ENCODE measurements around the gene RRP1B. TPM values are rescaled to one million over a fixed set of nuclear protein-coding genes. Genes with fewer than 3 reads are reported as not detected.

The RRP1B gene
- total and polyA plus RNA-seq, 4 donors: 7.3 to 12.6 (median 8.4) TPM

DNA sequence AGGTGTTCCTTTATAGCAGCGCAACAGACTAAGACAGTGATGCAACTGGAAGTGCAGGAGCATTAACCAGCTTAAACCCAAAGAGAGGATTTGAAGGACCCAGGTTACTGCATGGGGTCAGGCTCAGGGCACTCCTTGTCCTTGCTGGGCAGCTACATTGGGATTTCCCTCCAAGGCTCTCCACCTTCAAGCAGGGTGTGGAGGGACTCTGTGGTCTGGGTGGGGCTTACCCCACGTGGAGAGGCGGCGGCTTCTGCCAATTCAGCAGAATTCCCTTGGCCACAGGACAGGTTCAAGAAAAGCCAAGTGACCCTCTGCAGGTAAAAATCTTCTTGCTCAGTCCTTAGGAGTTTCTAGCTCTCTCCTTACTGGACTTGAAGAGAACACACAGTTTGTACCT lies 6.5 kb downstream of the RRP1B start:
- Histone ChIP-seq H3K4me3 (ENCODE audit: low read depth in 1 of 3, low read length in 3 of 3) (no peak overlapping the region), H3K36me3 (ENCODE audit: control insufficient read depth in 4 of 4, insufficient read depth in 3 of 4, low read depth in 1 of 4, low read length in 3 of 4) (peaks cover 0 to 21% (median 7%) of the 10 kb centered on the region in 4 donors), H3K4me1 (ENCODE audit: control insufficient read depth in 4 of 4, insufficient read depth in 4 of 4, low read length in 3 of 4) (peaks cover 3 to 5% (median 4%) of the 10 kb centered on the region in 4 donors), H3K27ac (ENCODE audit: low read depth in 1 of 2, low read length in 2 of 2) (no peak overlapping the region), H3K9ac (ENCODE audit: low read depth in 1 of 2, low read length in 2 of 2) (no peak overlapping the region), H3K27me3 (ENCODE audit: control insufficient read depth in 4 of 4, insufficient read depth in 4 of 4, low read length in 3 of 4) (no peaks in the 10 kb centered on the region), H3K9me3 (ENCODE audit: control insufficient read depth in 4 of 4, low read length in 3 of 4) (no peaks in the 10 kb centered on the region)
- TF ChIP-seq JUND (IDR thresholded peaks at IDR 0.05): no peak
- no peak for DNase-seq (ENCODE audit: low spot score)
- 85% methylated on average over 4 of the region's 4 CpGs for WGBS

DNA sequence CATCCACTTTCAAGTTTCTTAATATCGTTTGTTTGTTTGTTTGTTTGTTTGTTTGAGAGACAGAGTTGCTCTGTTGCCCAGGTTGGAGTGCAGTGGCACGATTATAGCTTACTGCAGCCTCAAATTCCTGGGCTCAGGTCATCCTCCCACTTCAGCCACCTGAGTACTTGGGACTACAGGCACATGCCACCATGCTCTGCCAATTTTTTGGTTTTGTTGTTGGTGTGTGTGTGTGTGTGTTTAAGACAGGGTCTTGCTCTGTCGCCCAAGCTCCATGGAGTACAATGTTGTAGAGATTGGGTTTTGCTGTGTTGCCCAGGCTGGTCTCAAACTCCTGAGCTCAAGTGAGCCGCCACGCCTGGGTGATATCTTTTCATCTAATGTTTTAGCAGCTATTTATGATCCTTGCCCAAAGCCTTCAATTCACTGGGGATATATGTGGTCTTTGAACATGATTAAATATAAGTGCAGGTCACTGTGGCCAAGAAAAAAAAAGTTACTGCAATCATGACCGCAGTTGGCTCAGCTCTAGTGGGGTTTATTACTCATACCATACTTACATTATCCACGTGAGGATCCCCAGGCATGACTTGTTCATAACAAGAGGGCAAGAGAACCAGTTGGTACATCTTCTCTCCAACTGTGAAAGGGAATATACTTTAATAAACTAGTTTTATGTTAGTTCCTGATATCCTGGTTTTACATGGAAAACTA lies 8.0 kb downstream of the RRP1B start:
- Histone ChIP-seq H3K4me3 (ENCODE audit: low read depth in 1 of 3, low read length in 3 of 3) (no peak overlapping the region), H3K9ac (ENCODE audit: low read depth in 1 of 2, low read length in 2 of 2) (no peak overlapping the region), H3K4me1 (ENCODE audit: control insufficient read depth in 4 of 4, insufficient read depth in 4 of 4, low read length in 3 of 4) (peaks cover 0 to 4% (median 0%) of the 10 kb centered on the region in 4 donors), H3K9me3 (ENCODE audit: control insufficient read depth in 4 of 4, low read length in 3 of 4) (no peaks in the 10 kb centered on the region), H3K27me3 (ENCODE audit: control insufficient read depth in 4 of 4, insufficient read depth in 4 of 4, low read length in 3 of 4) (no peaks in the 10 kb centered on the region), H3K36me3 (ENCODE audit: control insufficient read depth in 4 of 4, insufficient read depth in 3 of 4, low read depth in 1 of 4, low read length in 3 of 4) (peaks cover 2 to 21% (median 13%) of the 10 kb centered on the region in 4 donors), H3K27ac (ENCODE audit: low read depth in 1 of 2, low read length in 2 of 2) (no peak overlapping the region)
- no peak for TF ChIP-seq JUND (IDR thresholded peaks at IDR 0.05)
- TF ChIP-seq FOXA1 (IDR thresholded peaks at IDR 0.05): no peak
- TF ChIP-seq GABPA (IDR thresholded peaks at IDR 0.05 in 1 of 2, conservative IDR thresholded peaks at IDR 0.05 in 1 of 2): no peak
- no peak for TF ChIP-seq RAD21 (IDR thresholded peaks at IDR 0.05)
- TF ChIP-seq HNF4A (conservative IDR thresholded peaks at IDR 0.05): no peak
- TF ChIP-seq EGR1 (IDR thresholded peaks at IDR 0.05; ENCODE audit: low read depth in 2 of 2): no peak
- no peak for TF ChIP-seq HNF4G (IDR thresholded peaks at IDR 0.05)
- TF ChIP-seq, protein P1, sequence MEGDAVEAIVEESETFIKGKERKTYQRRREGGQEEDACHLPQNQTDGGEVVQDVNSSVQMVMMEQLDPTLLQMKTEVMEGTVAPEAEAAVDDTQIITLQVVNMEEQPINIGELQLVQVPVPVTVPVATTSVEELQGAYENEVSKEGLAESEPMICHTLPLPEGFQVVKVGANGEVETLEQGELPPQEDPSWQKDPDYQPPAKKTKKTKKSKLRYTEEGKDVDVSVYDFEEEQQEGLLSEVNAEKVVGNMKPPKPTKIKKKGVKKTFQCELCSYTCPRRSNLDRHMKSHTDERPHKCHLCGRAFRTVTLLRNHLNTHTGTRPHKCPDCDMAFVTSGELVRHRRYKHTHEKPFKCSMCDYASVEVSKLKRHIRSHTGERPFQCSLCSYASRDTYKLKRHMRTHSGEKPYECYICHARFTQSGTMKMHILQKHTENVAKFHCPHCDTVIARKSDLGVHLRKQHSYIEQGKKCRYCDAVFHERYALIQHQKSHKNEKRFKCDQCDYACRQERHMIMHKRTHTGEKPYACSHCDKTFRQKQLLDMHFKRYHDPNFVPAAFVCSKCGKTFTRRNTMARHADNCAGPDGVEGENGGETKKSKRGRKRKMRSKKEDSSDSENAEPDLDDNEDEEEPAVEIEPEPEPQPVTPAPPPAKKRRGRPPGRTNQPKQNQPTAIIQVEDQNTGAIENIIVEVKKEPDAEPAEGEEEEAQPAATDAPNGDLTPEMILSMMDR (IDR thresholded peaks at IDR 0.05; ENCODE audit: low read depth, low read length, missing input control): no peak
- TF ChIP-seq, protein P2, sequence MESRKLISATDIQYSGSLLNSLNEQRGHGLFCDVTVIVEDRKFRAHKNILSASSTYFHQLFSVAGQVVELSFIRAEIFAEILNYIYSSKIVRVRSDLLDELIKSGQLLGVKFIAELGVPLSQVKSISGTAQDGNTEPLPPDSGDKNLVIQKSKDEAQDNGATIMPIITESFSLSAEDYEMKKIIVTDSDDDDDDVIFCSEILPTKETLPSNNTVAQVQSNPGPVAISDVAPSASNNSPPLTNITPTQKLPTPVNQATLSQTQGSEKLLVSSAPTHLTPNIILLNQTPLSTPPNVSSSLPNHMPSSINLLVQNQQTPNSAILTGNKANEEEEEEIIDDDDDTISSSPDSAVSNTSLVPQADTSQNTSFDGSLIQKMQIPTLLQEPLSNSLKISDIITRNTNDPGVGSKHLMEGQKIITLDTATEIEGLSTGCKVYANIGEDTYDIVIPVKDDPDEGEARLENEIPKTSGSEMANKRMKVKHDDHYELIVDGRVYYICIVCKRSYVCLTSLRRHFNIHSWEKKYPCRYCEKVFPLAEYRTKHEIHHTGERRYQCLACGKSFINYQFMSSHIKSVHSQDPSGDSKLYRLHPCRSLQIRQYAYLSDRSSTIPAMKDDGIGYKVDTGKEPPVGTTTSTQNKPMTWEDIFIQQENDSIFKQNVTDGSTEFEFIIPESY (IDR thresholded peaks at IDR 0.05): no peak
- no peak for TF ChIP-seq SP1 (IDR thresholded peaks at IDR 0.05)
- TF ChIP-seq NR2F2 (IDR thresholded peaks at IDR 0.05): no peak
- TF ChIP-seq, protein P3, sequence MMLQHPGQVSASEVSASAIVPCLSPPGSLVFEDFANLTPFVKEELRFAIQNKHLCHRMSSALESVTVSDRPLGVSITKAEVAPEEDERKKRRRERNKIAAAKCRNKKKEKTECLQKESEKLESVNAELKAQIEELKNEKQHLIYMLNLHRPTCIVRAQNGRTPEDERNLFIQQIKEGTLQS (IDR thresholded peaks at IDR 0.05): no peak
- no peak for TF ChIP-seq YY1 (IDR thresholded peaks at IDR 0.05)
- no peak for TF ChIP-seq TAF1 (conservative IDR thresholded peaks at IDR 0.05)
- TF ChIP-seq, protein P4, sequence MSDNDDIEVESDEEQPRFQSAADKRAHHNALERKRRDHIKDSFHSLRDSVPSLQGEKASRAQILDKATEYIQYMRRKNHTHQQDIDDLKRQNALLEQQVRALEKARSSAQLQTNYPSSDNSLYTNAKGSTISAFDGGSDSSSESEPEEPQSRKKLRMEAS (IDR thresholded peaks at IDR 0.05): no peak
- TF ChIP-seq, protein P5, sequence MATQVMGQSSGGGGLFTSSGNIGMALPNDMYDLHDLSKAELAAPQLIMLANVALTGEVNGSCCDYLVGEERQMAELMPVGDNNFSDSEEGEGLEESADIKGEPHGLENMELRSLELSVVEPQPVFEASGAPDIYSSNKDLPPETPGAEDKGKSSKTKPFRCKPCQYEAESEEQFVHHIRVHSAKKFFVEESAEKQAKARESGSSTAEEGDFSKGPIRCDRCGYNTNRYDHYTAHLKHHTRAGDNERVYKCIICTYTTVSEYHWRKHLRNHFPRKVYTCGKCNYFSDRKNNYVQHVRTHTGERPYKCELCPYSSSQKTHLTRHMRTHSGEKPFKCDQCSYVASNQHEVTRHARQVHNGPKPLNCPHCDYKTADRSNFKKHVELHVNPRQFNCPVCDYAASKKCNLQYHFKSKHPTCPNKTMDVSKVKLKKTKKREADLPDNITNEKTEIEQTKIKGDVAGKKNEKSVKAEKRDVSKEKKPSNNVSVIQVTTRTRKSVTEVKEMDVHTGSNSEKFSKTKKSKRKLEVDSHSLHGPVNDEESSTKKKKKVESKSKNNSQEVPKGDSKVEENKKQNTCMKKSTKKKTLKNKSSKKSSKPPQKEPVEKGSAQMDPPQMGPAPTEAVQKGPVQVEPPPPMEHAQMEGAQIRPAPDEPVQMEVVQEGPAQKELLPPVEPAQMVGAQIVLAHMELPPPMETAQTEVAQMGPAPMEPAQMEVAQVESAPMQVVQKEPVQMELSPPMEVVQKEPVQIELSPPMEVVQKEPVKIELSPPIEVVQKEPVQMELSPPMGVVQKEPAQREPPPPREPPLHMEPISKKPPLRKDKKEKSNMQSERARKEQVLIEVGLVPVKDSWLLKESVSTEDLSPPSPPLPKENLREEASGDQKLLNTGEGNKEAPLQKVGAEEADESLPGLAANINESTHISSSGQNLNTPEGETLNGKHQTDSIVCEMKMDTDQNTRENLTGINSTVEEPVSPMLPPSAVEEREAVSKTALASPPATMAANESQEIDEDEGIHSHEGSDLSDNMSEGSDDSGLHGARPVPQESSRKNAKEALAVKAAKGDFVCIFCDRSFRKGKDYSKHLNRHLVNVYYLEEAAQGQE (IDR thresholded peaks at IDR 0.05): no peak
- TF ChIP-seq RXRA (IDR thresholded peaks at IDR 0.05): no peak
- no peak for TF ChIP-seq FOXA2 (IDR thresholded peaks at IDR 0.05)
- WGBS: 92% methylated on average over 7 of the region's 7 CpGs
- no peak for DNase-seq (ENCODE audit: low spot score)

Data from liver (tissue), 9 donors.